MG63 (cell line): ENCODE results near the gene C11orf54. TPM values are rescaled to one million over a fixed set of nuclear protein-coding genes. Genes with fewer than 3 reads are reported as not detected.
"Not testable (repeated sequence)": the region's sequence is repeated elsewhere in the genome, so short reads cannot be mapped to it uniquely, and the experiment has no call there.

Experiments
- DNase-seq: peaks from one replicate; pipeline ENCODE4 v3.0.0-alpha.2; 2020
- H3K27me3 ChIP-seq: fragments of 250-450 bp; sonication (Bioruptor Pico); 2 replicates; pipeline ENCODE4 v1.5.1; 2020; ENCODE audit warnings: mild to moderate bottlenecking, moderate library complexity
- H3K36me3 ChIP-seq: fragments of 250-450 bp; sonication (Bioruptor Pico); 2 replicates; pipeline ENCODE4 v1.5.1; 2020; ENCODE audit warnings: mild to moderate bottlenecking, moderate library complexity
- H3K4me3 ChIP-seq: fragments of 250-450 bp; sonication (Bioruptor Pico); 2 replicates; pipeline ENCODE4 v1.5.1; 2020; ENCODE audit warnings: mild to moderate bottlenecking, moderate library complexity
- H3K9me3 ChIP-seq: fragments of 250-450 bp; sonication (Bioruptor Pico); 2 replicates; pipeline ENCODE4 v1.5.1; 2020; ENCODE audit warnings: mild to moderate bottlenecking, moderate library complexity
- total RNA-seq: library from RNA; depleted of rRNA; stranded (reverse); fragments of >200 nt; shearing (Covaris generic); gene quantifications from 2 replicates; pipeline ENCODE4 v1.2.3, GENCODE V29; 2014; ENCODE audit warnings: low replicate concordance

Gene C11orf54
- total RNA-seq, 1 experiment from 2014 or later = 19.3 TPM

- Histone ChIP-seq H3K9me3 (no peaks in the 10 kb centered on the region), H3K27me3 (no peaks in the 10 kb centered on the region), H3K36me3 (no peaks in the 10 kb centered on the region; the same call in 1 of the 2 replicates), H3K4me3 (no peak overlapping the region)
- no peak for DNase-seq
Measured at GRCh38 chr11:93747122-93747521, 5.7 kb downstream of the C11orf54 start.

- no peaks in the 10 kb centered on the region for H3K27me3 ChIP-seq
- peaks cover 12% of the 10 kb centered on the region for H3K36me3 ChIP-seq
- no peaks in the 10 kb centered on the region for H3K9me3 ChIP-seq
- DNase-seq = no peak
- H3K4me3 ChIP-seq = no peak overlapping the region
Measured at GRCh38 chr11:93751001-93751400, 9.5 kb downstream of the C11orf54 start.

GRCh38 chr11:93753241-93753640 lies 11.8 kb downstream of the C11orf54 start:
- Histone ChIP-seq H3K9me3 (no peaks in the 10 kb centered on the region), H3K4me3 (no peak overlapping the region), H3K27me3 (no peaks in the 10 kb centered on the region), H3K36me3 (peaks cover 14% of the 10 kb centered on the region)
- DNase-seq = no peak

- H3K27me3 ChIP-seq = no peaks in the 10 kb centered on the region
- no peaks in the 10 kb centered on the region for H3K9me3 ChIP-seq
- H3K4me3 ChIP-seq = no peak overlapping the region
- H3K36me3 ChIP-seq = peaks cover 23% of the 10 kb centered on the region
- no peak for DNase-seq
Measured at GRCh38 chr11:93756748-93757147, 15.3 kb downstream of the C11orf54 start.

GRCh38 chr11:93757301-93757700 lies 15.8 kb downstream of the C11orf54 start:
- Histone ChIP-seq H3K4me3 (no peak overlapping the region), H3K36me3 (peaks cover 23% of the 10 kb centered on the region)

GRCh38 chr11:93757924-93758865 lies 16.7 kb downstream of the C11orf54 start:
- Histone ChIP-seq H3K9me3 (no peaks in the 10 kb centered on the region), H3K27me3 (no peaks in the 10 kb centered on the region), H3K4me3 (no peak overlapping the region), H3K36me3 (peaks cover 23% of the 10 kb centered on the region)
- no peak for DNase-seq

More at GRCh38 chr11:93757301-93757700, 15.8 kb downstream of the C11orf54 start:
- H3K27me3 ChIP-seq = no peaks in the 10 kb centered on the region
- DNase-seq = no peak
- H3K9me3 ChIP-seq = no peaks in the 10 kb centered on the region

- not testable (repeated sequence) for H3K9me3 ChIP-seq, H3K27me3 ChIP-seq, H3K4me3 ChIP-seq, DNase-seq
- peaks cover 18% of the 10 kb centered on the region for H3K36me3 ChIP-seq
Measured at GRCh38 chr11:93759123-93759522, 17.7 kb downstream of the C11orf54 start.

GRCh38 chr11:93761910-93762309 lies 20.4 kb downstream of the C11orf54 start:
- no peak overlapping the region for H3K4me3 ChIP-seq
- DNase-seq = no peak
- H3K36me3 ChIP-seq = peaks cover 9% of the 10 kb centered on the region
- no peaks in the 10 kb centered on the region for H3K9me3 ChIP-seq
- H3K27me3 ChIP-seq = no peaks in the 10 kb centered on the region

- no peak for DNase-seq
Measured at GRCh38 chr11:93765551-93765950, 24.1 kb downstream of the C11orf54 start.

GRCh38 chr11:93766504-93766903 lies 25.0 kb downstream of the C11orf54 start:
- Histone ChIP-seq H3K4me3 (no peak overlapping the region), H3K27me3 (no peaks in the 10 kb centered on the region), H3K9me3 (no peaks in the 10 kb centered on the region), H3K36me3 (no peaks in the 10 kb centered on the region)
- no peak for DNase-seq

More at GRCh38 chr11:93765551-93765950, 24.1 kb downstream of the C11orf54 start:
- H3K27me3 ChIP-seq = no peaks in the 10 kb centered on the region
- peaks cover 2% of the 10 kb centered on the region; the same call in 1 of the 2 replicates for H3K36me3 ChIP-seq
- H3K4me3 ChIP-seq = no peak overlapping the region
- H3K9me3 ChIP-seq = no peaks in the 10 kb centered on the region

GRCh38 chr11:93767018-93767417 lies 25.5 kb downstream of the C11orf54 start:
- no peak overlapping the region for H3K4me3 ChIP-seq
- no peaks in the 10 kb centered on the region for H3K36me3 ChIP-seq
- DNase-seq = no peak
- H3K27me3 ChIP-seq = no peaks in the 10 kb centered on the region
- no peaks in the 10 kb centered on the region for H3K9me3 ChIP-seq

- Histone ChIP-seq H3K4me3 (no peak overlapping the region), H3K9me3 (no peaks in the 10 kb centered on the region), H3K36me3 (no peaks in the 10 kb centered on the region), H3K27me3 (no peaks in the 10 kb centered on the region)
- DNase-seq = no peak
Measured at GRCh38 chr11:93770160-93770559, 28.7 kb downstream of the C11orf54 start.

GRCh38 chr11:93772123-93772522 lies 30.7 kb downstream of the C11orf54 start:
- no peaks in the 10 kb centered on the region for H3K9me3 ChIP-seq
- no peaks in the 10 kb centered on the region for H3K27me3 ChIP-seq
- H3K4me3 ChIP-seq = no peak overlapping the region
- no peaks in the 10 kb centered on the region for H3K36me3 ChIP-seq
- peak; percentile 20 for DNase-seq

- Histone ChIP-seq H3K4me3 (no peak overlapping the region), H3K27me3 (no peaks in the 10 kb centered on the region), H3K36me3 (no peaks in the 10 kb centered on the region), H3K9me3 (no peaks in the 10 kb centered on the region)
- no peak for DNase-seq
Measured at GRCh38 chr11:93773045-93773477, 31.6 kb downstream of the C11orf54 start.

GRCh38 chr11:93773601-93774200 lies 32.2 kb downstream of the C11orf54 start:
- Histone ChIP-seq H3K27me3 (no peaks in the 10 kb centered on the region), H3K36me3 (no peaks in the 10 kb centered on the region), H3K4me3 (no peak overlapping the region), H3K9me3 (no peaks in the 10 kb centered on the region)
- no peak for DNase-seq

GRCh38 chr11:93774560-93774959 lies 33.1 kb downstream of the C11orf54 start:
- H3K9me3 ChIP-seq, DNase-seq, H3K27me3 ChIP-seq, H3K36me3 ChIP-seq, H3K4me3 ChIP-seq: not testable (repeated sequence)

GRCh38 chr11:93775289-93775688 lies 33.8 kb downstream of the C11orf54 start:
- Histone ChIP-seq H3K36me3 (no peaks in the 10 kb centered on the region), H3K4me3 (no peak overlapping the region), H3K27me3 (no peaks in the 10 kb centered on the region), H3K9me3 (no peaks in the 10 kb centered on the region)
- no peak for DNase-seq
